ENCODE results near the gene DIP2C.
"Not testable (repeated sequence)": the region's sequence is repeated elsewhere in the genome, so short reads cannot be mapped to it uniquely, and the experiment has no call there.

The DIP2C gene

GRCh38 chr10:689452-690371, at the start of gene DIP2C:
Gene DIP2C, minus strand, starts transcription at chr10:689668. Its CDS starts 90 bp downstream, at chr10:689578.
- DNase-seq, result no peak

GRCh38 chr10:734481-734880, 45.0 kb upstream of the DIP2C start:
- no peak for DNase-seq

- no peak for DNase-seq
Observed at GRCh38 chr10:733086-733485, 43.6 kb upstream of the DIP2C start.

GRCh38 chr10:729213-729612, 39.7 kb upstream of the DIP2C start:
- DNase-seq, result no peak

GRCh38 chr10:728603-729002, 39.1 kb upstream of the DIP2C start:
- DNase-seq, result no peak

GRCh38 chr10:727162-727790, 37.8 kb upstream of the DIP2C start:
- DNase-seq, result no peak

GRCh38 chr10:725786-726185, 36.3 kb upstream of the DIP2C start:
- DNase-seq, result no peak

- DNase-seq, result no peak
Observed at GRCh38 chr10:725302-725701, 35.8 kb upstream of the DIP2C start.

- DNase-seq, result no peak
Observed at GRCh38 chr10:723973-724372, 34.5 kb upstream of the DIP2C start.

- no peak for DNase-seq
Observed at GRCh38 chr10:722281-723060, 33.0 kb upstream of the DIP2C start.

GRCh38 chr10:718143-718700, 28.8 kb upstream of the DIP2C start:
- no peak for DNase-seq

GRCh38 chr10:717458-717857, 28.0 kb upstream of the DIP2C start:
- no peak for DNase-seq

- no peak for DNase-seq
Observed at GRCh38 chr10:716821-717220, 27.4 kb upstream of the DIP2C start.

GRCh38 chr10:714214-714613, 24.7 kb upstream of the DIP2C start:
- DNase-seq, result no peak

GRCh38 chr10:712575-712974, 23.1 kb upstream of the DIP2C start:
- DNase-seq, result no peak

- DNase-seq, result no peak
Observed at GRCh38 chr10:712089-712488, 22.6 kb upstream of the DIP2C start.

- DNase-seq, result no peak
Observed at GRCh38 chr10:707861-708260, 18.4 kb upstream of the DIP2C start.

GRCh38 chr10:707456-707855, 18.0 kb upstream of the DIP2C start:
- DNase-seq, result no peak

- no peak for DNase-seq
Observed at GRCh38 chr10:703118-703517, 13.7 kb upstream of the DIP2C start.

GRCh38 chr10:700183-700582, 10.7 kb upstream of the DIP2C start:
- not testable (repeated sequence) for DNase-seq

GRCh38 chr10:697097-697875, 7.8 kb upstream of the DIP2C start:
- DNase-seq, result no peak

GRCh38 chr10:695396-695795, 5.9 kb upstream of the DIP2C start:
- no peak for DNase-seq
